Measurements from ENCODE around the gene VSIR.

Gene VSIR

DNA sequence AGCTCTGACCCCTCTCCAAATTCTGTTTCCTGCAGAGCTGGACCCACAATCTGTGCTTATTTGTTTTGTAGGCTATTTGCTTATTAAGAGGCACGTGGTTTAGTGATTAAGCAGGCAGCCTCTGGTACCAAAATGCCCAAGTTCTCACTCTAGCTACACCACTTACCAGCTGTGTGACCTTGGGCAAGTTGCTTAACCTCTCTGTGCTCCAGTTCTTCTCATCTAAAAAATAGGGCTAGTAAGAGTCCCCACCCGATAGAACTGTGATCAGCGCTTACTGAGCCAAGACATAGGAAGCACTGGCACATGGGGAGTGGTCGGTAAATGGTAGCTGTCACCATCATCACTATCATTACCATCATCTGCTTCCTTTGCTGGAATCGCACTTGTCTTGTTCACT, 74.6 kb downstream of the VSIR start:
- TF ChIP-seq, protein P1, sequence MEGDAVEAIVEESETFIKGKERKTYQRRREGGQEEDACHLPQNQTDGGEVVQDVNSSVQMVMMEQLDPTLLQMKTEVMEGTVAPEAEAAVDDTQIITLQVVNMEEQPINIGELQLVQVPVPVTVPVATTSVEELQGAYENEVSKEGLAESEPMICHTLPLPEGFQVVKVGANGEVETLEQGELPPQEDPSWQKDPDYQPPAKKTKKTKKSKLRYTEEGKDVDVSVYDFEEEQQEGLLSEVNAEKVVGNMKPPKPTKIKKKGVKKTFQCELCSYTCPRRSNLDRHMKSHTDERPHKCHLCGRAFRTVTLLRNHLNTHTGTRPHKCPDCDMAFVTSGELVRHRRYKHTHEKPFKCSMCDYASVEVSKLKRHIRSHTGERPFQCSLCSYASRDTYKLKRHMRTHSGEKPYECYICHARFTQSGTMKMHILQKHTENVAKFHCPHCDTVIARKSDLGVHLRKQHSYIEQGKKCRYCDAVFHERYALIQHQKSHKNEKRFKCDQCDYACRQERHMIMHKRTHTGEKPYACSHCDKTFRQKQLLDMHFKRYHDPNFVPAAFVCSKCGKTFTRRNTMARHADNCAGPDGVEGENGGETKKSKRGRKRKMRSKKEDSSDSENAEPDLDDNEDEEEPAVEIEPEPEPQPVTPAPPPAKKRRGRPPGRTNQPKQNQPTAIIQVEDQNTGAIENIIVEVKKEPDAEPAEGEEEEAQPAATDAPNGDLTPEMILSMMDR (IDR thresholded peaks at IDR 0.05; ENCODE audit: low read depth, low read length): no peak
- H3K4me3 ChIP-seq (ENCODE audit: low read depth, low read length): no peak overlapping the region
- in situ Hi-C loops (cut with HindIII; ENCODE audit: low sequenced_read_pairs): no loop called here
- no peak for DNase-seq (ENCODE audit: low read depth, low spot score)

DNA sequence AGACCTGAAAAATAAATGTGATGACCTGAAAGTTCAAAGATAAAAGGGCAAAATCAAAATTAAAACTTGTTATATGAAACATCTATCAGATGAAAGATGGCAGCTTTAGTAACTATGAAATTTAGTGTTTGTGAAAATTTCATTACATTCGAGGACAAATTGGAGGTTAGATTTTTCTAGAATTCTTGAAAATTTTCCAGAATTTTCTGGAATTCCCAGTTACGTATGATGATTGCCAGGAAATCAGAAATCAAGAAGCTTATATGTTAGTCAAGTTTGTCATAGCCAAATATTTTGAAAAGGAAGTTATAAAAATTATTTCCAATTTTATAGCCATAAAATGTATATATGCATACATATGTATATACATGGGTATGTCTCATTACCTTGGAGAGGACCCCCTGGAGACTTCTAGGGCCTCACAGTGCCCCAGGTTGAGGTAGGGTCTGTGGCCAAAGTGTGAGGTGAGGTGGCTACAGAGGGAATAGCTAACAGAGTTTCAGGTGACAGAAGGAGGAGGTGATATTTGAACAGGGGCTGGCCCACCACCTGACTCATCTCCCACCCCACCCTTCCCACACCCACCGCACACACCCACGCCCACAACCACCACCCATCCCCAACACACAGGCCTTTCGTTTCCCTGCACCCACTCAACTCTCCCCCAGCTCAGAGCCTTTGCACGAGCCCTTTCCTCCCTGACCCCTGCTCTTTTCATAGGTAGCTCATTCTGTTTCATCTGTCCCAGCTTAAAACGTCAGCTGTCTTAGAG, 75.2 kb downstream of the VSIR start:
- in situ Hi-C loops (cut with HindIII; ENCODE audit: low sequenced_read_pairs): no loop called here
- no peak overlapping the region for H3K4me3 ChIP-seq (ENCODE audit: low read depth, low read length)
- TF ChIP-seq, protein P1 (IDR thresholded peaks at IDR 0.05; ENCODE audit: low read depth, low read length): no peak
- DNase-seq (ENCODE audit: low read depth, low spot score): no peak

Data from astrocyte of the spinal cord (primary cell).